NCI-H2029 treated with DMSO at 0.1 percent for 48 hours (cell line): Measurements from ENCODE around the gene SEMA3B.
"Not testable (repeated sequence)": the region's sequence is repeated elsewhere in the genome, so short reads cannot be mapped to it uniquely, and the experiment has no call there.

Source experiments
- DNase-seq: peaks from one replicate; lab custom pipeline; 2025; lab: John Stamatoyannopoulos, UW

The SEMA3B gene

GRCh38 chr3:50258979-50259378 is 10.0 kb upstream of the SEMA3B start:
- DNase-seq: no peak

DNA sequence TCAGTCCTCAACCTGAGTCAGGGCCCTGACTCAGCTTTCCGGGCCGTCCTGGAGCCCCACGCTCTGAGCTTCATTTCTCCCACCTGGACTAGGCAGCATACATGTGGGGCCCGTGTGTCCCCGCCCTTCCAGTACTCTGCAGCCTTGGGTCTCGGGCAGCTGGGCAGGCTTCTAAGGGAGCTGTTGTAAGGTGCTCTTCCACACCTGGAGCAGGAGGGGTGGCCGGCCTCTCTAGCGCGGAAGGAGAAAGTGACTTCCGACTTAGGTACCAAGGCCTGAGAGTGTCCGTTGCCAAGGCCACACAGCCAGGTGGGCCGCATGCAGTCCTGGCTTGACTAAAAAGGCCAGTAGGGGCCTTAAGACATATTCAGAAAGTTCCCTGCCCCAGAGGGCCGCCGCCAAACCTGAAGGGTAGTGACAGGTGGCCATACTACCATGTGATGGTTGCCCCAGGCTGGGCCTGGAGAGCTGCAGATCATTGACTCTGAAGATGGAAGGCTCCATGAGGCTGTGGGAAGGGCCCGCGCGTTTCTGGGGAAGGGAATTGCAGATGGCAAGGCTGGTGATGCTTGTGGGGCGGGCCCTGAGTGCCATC is 9.4 kb upstream of the SEMA3B start:
- no peak for DNase-seq

DNA sequence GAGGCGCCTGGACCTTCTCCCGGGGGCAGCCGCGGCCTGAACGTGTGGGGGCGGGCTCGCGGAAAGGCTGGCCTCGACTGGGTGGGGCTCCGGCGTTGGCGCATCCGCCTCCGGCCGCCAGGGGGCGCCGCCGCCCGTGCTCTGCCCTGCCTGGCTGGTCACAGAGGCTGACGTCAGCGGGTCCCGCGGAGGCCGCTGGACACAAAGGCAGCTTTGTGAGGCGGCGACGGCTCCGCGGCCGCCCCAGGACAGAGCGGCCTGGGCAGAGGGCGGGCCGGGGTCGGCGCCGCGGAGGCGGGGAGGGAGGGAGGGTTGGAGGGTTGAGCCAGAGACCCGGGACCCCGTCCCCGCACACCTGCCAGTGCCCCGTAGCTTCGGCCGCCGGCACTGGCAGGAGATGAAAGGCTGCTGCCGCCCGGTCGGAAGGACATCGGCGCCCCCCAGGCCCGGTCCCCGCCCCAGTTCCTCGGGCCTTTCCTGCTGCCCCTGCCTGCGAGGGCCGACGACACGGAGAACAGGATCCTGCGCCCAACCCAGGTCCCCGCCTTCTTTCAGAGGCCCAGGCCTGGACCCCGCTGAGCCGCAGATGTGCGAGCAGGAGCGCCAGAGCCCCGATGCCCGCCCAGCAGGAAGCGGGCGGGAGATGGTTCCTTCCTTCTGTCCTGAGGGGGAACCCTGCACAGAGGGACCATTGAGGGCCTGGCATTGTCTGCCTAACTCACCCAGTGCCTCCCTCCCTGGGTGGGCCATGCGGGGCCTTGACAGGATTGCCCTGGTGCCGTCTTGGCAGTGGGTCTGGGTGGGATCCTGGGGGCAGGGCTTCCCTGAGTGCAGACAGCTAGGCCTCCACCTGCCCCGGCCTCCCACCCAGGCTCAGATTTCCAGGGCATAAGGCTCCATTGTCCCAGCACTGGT is 8.7 kb upstream of the SEMA3B start:
- DNase-seq: no peak

DNA sequence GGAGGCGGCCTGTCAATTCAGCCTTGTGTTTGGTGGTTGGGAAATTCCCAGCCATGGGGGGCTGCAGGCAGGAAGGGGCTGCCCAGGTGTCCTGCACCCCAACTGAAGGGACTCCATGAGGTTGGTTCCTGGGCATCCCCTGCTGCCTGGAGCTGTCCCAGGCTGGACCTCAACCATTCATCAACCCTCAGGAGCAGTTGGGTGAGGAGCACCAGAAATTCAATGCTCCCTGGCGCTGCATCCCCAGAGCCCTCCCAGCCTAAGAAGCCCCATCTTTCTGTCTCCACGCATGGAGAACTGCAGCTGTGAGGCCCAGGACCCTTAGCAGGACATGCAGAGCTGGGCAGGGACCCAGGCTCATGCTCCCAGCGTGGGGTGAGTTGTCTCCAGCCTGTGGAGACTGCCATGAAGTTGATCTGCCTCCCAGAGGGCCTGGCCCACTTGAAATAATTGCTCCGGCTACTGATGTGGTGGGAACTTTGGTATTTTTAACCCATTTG is 8.0 kb upstream of the SEMA3B start:
- DNase-seq: no peak

DNA sequence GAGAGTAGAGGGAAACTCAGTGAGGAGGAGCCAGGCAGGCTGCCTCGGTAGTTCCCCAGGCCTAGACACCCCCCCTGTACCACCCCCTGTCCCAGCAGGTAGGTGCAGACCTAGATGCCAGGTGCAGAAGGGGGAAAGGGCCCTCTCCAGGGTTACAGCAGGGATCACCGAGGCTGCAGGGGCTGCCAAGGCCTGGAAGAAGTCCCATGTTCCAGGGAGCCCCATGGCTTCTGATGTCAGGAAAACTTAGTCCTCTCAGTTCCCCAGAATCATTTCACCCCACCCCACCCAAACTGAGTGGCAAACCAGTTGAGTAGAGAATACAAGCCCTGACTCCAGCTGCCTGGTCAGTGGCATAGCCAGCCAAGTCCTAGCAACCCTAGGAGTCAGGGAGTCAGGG is 7.4 kb upstream of the SEMA3B start:
- DNase-seq: no peak

DNA sequence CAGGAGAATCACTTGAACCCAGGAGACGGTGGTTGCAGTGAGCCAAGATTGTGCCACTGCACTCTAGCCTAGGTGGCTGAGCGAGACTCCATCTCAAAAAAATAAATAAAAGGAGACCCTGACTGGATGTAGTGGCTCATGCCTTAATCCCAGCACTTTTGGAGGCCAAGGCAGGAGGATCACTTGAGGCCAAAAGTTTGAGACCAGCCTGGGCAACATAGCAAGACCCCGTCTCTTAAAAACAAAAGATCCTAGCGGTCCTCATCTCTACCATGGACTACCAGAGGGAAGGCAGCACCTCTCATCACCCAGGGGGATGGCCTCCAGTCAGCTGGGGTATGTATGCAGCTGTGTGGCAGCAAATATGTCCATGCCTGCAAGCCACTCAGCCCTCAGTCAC is 6.7 kb upstream of the SEMA3B start:
- not testable (repeated sequence) for DNase-seq

DNA sequence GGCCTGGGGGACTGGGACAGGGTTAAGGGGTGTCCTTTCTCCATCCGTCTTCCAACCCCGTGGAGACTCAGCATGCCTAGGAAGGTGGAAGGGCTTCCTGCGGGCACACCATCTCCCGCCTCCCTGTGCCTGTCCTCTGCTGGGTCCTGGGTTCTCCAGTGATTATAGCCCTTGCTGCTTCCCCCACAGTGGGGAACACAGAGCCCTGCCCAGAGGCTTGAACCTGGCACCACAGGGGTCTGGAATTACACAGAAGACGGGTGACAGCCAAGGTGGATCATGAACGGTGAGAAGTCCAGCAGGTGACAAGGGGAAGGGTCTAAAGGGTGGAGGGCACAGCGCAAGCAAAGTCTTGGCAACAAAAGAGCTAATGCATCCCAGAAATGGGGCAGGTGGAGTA is 6.2 kb upstream of the SEMA3B start:
- no peak for DNase-seq

DNA sequence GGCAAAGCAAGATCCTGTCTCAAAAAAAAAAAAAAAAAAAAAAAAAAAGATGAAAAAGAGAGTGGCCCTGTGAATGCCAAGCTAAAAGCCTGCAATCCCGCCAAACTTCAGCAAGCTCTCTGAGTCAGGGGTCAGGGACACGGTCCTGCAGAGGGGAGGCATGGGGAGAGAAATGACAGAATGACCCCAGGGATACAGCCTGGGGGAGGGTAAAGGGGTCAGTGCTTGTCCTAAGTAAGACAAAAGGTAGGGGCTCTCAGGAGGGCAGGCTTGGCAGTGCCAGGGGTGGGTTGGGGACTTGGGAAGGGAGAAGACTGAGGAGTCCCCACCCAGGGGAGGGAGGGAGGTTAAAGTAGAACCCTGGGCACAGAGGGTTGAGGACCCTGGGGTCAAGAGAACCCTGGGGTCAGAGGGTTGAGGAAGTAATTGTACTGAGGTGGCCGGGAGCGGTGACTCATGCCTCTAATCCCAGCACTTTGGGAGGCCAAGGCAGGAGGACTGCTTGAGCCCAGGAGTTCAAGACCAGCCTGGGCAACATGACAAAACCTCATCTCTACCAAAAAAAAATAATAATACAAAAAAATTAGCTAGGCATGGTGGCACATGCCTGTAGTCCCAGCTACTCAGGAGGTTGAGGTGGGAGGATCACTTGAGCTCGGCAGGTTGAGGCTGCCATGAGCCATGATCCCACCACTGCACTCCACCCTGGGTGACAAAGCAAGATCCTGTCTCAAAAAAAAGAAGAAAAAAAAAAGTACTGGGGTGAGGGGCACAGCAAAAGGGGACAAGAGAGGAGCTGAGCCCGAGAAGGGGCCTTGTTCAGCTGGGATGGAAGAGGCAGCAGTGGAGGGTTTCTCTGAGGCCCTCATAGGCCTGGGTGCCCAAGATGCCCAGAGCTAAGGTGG is 5.2 kb upstream of the SEMA3B start:
- DNase-seq: no peak

DNA sequence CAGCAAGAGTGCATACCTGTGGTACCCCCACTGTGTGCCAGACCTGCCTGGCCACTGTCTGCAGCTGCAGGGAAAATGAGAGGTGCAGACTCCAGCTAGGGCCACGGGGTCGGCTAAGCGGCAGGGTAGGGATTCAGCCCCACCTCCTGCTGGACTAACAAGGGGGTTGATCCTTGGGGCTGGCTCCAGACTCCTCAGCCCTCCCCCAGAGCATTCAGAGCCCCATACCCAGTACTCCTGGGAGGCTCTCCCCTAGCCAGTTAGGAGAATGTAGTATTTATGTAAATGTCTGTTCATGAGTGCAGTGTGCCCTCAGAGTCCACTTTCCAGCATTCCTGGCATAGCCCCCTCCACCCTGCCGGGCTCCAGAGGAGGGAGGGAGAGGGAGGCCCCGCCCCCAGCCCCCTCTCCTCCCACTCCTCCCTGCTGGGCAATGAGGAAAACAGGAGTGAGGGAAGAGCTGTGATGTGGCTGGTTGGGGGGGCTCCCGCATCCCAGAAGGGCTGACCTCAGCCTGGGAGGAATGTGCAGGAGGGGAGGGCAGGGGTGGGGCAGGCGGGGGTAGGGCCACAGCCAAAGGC is 4.5 kb upstream of the SEMA3B start:
- no peak for DNase-seq

GRCh38 chr3:50264964-50265485 is 3.9 kb upstream of the SEMA3B start:
- no peak for DNase-seq

- no peak for DNase-seq
Measured at GRCh38 chr3:50265571-50265970, 3.4 kb upstream of the SEMA3B start.

- DNase-seq: no peak
Measured at GRCh38 chr3:50266017-50266416, 2.9 kb upstream of the SEMA3B start.

GRCh38 chr3:50266836-50267235 is 2.1 kb upstream of the SEMA3B start:
- no peak for DNase-seq

- no peak for DNase-seq
Measured at GRCh38 chr3:50267280-50267913, 1.6 kb upstream of the SEMA3B start.

GRCh38 chr3:50268276-50268675 is 671 bp upstream of the SEMA3B start:
- no peak for DNase-seq

DNA sequence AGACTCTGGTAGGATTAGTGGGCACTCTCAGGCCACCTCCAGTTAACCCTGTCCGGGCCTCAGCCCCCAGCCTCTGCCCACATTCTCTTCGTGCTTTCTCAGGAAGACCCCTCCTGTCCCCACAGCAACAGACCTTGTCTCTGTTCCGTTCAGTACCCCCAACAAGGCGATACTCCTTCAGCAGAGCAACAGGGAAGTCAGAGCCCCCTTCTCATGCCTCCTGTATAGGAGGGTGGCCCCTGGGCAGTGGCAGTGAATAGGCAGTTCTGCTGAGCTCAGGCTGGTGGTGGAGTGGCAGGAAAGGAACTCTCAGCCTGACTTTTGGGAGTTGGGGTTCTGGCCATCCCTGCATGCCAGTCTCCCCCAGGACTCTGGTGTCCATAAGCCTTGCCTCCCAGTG is 513 bp downstream of the SEMA3B start:
- no peak for DNase-seq

GRCh38 chr3:50269977-50270413 is 1.0 kb downstream of the SEMA3B start:
- DNase-seq: no peak

GRCh38 chr3:50270422-50271224 is 1.7 kb downstream of the SEMA3B start:
- DNase-seq: no peak

GRCh38 chr3:50271314-50271936 is 2.5 kb downstream of the SEMA3B start:
- no peak for DNase-seq

DNA sequence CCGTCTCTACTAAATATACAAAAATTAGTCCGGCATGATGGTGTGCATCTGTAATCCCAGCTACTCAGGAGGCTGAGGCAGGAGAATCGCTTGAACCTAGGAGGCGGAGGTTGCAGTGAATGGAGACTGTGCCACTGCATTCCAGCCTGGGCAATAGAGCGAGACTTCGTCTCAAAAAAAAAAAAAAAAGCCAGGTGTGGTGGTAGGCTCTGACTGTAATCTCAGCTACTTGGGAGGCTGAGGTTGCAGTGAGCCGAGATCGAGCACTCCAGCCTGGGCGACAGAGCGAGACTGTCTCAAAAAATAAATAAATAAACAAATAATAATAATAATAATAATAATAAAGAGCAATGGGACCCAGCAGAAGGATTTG is 3.6 kb downstream of the SEMA3B start:
- DNase-seq: not testable (repeated sequence)
